ENCODE data around the gene USP9X.
"Not testable (repeated sequence)": the region's sequence is repeated elsewhere in the genome, so short reads cannot be mapped to it uniquely, and the experiment has no call there.

The USP9X gene

GRCh38 chrX:41084893-41085511, at the start of gene USP9X:
USP9X (plus strand) TSS chrX:41085445; CDS start chrX:41123629, 38,184 bp downstream.
- in situ Hi-C loops (cut with HindIII; ENCODE audit: low sequenced_read_pairs): no loop called here

- in situ Hi-C loops (cut with HindIII; ENCODE audit: low sequenced_read_pairs): no loop called here
Observed at GRCh38 chrX:41035582-41035981, 49.7 kb upstream of the USP9X start.

GRCh38 chrX:41036668-41037326, 48.4 kb upstream of the USP9X start:
- in situ Hi-C loops (cut with HindIII; ENCODE audit: low sequenced_read_pairs): no loop called here

- in situ Hi-C loops (cut with HindIII; ENCODE audit: low sequenced_read_pairs): no loop called here
Observed at GRCh38 chrX:41043196-41043595, 42.0 kb upstream of the USP9X start.

- in situ Hi-C loops (cut with HindIII; ENCODE audit: low sequenced_read_pairs): no loop called here
Observed at GRCh38 chrX:41043674-41044345, 41.4 kb upstream of the USP9X start.

GRCh38 chrX:41045960-41046567, 39.2 kb upstream of the USP9X start:
- in situ Hi-C loops (cut with HindIII; ENCODE audit: low sequenced_read_pairs): no loop called here

GRCh38 chrX:41047878-41048534, 37.2 kb upstream of the USP9X start:
- in situ Hi-C loops (cut with HindIII; ENCODE audit: low sequenced_read_pairs): no loop called here

- in situ Hi-C loops (cut with HindIII; ENCODE audit: low sequenced_read_pairs): no loop called here
Observed at GRCh38 chrX:41050359-41050758, 34.9 kb upstream of the USP9X start.

GRCh38 chrX:41051288-41051687, 34.0 kb upstream of the USP9X start:
- in situ Hi-C loops (cut with HindIII; ENCODE audit: low sequenced_read_pairs): no loop called here

- in situ Hi-C loops (cut with HindIII; ENCODE audit: low sequenced_read_pairs): no loop called here
Observed at GRCh38 chrX:41055740-41056139, 29.5 kb upstream of the USP9X start.

- in situ Hi-C loops (cut with HindIII; ENCODE audit: low sequenced_read_pairs): not testable (repeated sequence)
Observed at GRCh38 chrX:41063276-41063675, 22.0 kb upstream of the USP9X start.

GRCh38 chrX:41064018-41064417, 21.2 kb upstream of the USP9X start:
- in situ Hi-C loops (cut with HindIII; ENCODE audit: low sequenced_read_pairs): no loop called here

- in situ Hi-C loops (cut with HindIII; ENCODE audit: low sequenced_read_pairs): no loop called here
Observed at GRCh38 chrX:41066391-41066790, 18.9 kb upstream of the USP9X start.

GRCh38 chrX:41066969-41067368, 18.3 kb upstream of the USP9X start:
- in situ Hi-C loops (cut with HindIII; ENCODE audit: low sequenced_read_pairs): no loop called here

GRCh38 chrX:41067721-41068120, 17.5 kb upstream of the USP9X start:
- in situ Hi-C loops (cut with HindIII; ENCODE audit: low sequenced_read_pairs): no loop called here

GRCh38 chrX:41076742-41077141, 8.5 kb upstream of the USP9X start:
- in situ Hi-C loops (cut with HindIII; ENCODE audit: low sequenced_read_pairs): no loop called here

GRCh38 chrX:41081821-41082220, 3.4 kb upstream of the USP9X start:
- in situ Hi-C loops (cut with HindIII; ENCODE audit: low sequenced_read_pairs): no loop called here

- in situ Hi-C loops (cut with HindIII; ENCODE audit: low sequenced_read_pairs): no loop called here
Observed at GRCh38 chrX:41082783-41083182, 2.5 kb upstream of the USP9X start.

- in situ Hi-C loops (cut with HindIII; ENCODE audit: low sequenced_read_pairs): no loop called here
Observed at GRCh38 chrX:41084044-41084892, 977 bp upstream of the USP9X start.

- in situ Hi-C loops (cut with HindIII; ENCODE audit: low sequenced_read_pairs): no loop called here
Observed at GRCh38 chrX:41085512-41085877, 250 bp downstream of the USP9X start.

Measured in DLD1 (cell line).